ENCODE data around the gene IL1RAPL1. TPM values are rescaled to one million over a fixed set of nuclear protein-coding genes. Genes with fewer than 3 reads are reported as not detected.

Gene IL1RAPL1
- total RNA-seq, 4 donors from 2014 or later = 0.16 to 0.46 TPM; not detected in 2

GRCh38 chrX:29541038-29541437 is 953.8 kb downstream of the IL1RAPL1 start:
- ATAC-seq (no peak), DNase-seq (no peak)
- TF ChIP-seq POLR2A (IDR thresholded peaks at IDR 0.05) = no peak
- no peak for TF ChIP-seq CTCF (IDR thresholded peaks at IDR 0.05 in 4 of 5, conservative IDR thresholded peaks at IDR 0.05 in 1 of 5)

GRCh38 chrX:29542152-29542551 is 954.9 kb downstream of the IL1RAPL1 start:
- no peak for ATAC-seq

More at GRCh38 chrX:29541038-29541437, 953.8 kb downstream of the IL1RAPL1 start:
- H3K4me1 ChIP-seq = no peaks in the 10 kb centered on the region
- in situ Hi-C loops (cut with MboI; ENCODE audit: low sequenced_read_pairs in 4 of 4) = no loop called here
- no peaks in the 10 kb centered on the region for H3K27me3 ChIP-seq
- intact Hi-C loops (cut with DNase I; ENCODE audit: low total_unique reads) = no loop called here
- H3K9me3 ChIP-seq = no peaks in the 10 kb centered on the region
- no peaks in the 10 kb centered on the region for H3K36me3 ChIP-seq
- no peak overlapping the region for H3K4me3 ChIP-seq
- no peak overlapping the region for H3K27ac ChIP-seq

GRCh38 chrX:29545878-29546277 is 958.6 kb downstream of the IL1RAPL1 start:
- Histone ChIP-seq H3K27ac (no peak overlapping the region), H3K36me3 (no peaks in the 10 kb centered on the region), H3K4me3 (no peak overlapping the region), H3K9me3 (no peaks in the 10 kb centered on the region), H3K27me3 (no peaks in the 10 kb centered on the region), H3K4me1 (no peaks in the 10 kb centered on the region)
- intact Hi-C loops (cut with DNase I; ENCODE audit: low total_unique reads) (no loop called here), in situ Hi-C loops (cut with MboI; ENCODE audit: low sequenced_read_pairs in 4 of 4) (no loop called here)
- ATAC-seq (no peak), DNase-seq (no peak)
- TF ChIP-seq POLR2A (IDR thresholded peaks at IDR 0.05) = no peak
- TF ChIP-seq CTCF (IDR thresholded peaks at IDR 0.05 in 4 of 5, conservative IDR thresholded peaks at IDR 0.05 in 1 of 5) = no peak

More at GRCh38 chrX:29542152-29542551, 954.9 kb downstream of the IL1RAPL1 start:
- in situ Hi-C loops (cut with MboI; ENCODE audit: low sequenced_read_pairs in 4 of 4) = no loop called here
- no peaks in the 10 kb centered on the region for H3K4me1 ChIP-seq
- no peak for DNase-seq
- intact Hi-C loops (cut with DNase I; ENCODE audit: low total_unique reads) = no loop called here
- H3K4me3 ChIP-seq = no peak overlapping the region
- no peaks in the 10 kb centered on the region for H3K36me3 ChIP-seq
- H3K27ac ChIP-seq = no peak overlapping the region
- H3K9me3 ChIP-seq = no peaks in the 10 kb centered on the region
- TF ChIP-seq POLR2A (IDR thresholded peaks at IDR 0.05) (no peak), CTCF (IDR thresholded peaks at IDR 0.05 in 4 of 5, conservative IDR thresholded peaks at IDR 0.05 in 1 of 5) (no peak)
- no peaks in the 10 kb centered on the region for H3K27me3 ChIP-seq

- TF ChIP-seq POLR2A (IDR thresholded peaks at IDR 0.05) = no peak
- TF ChIP-seq CTCF (IDR thresholded peaks at IDR 0.05 in 4 of 5, conservative IDR thresholded peaks at IDR 0.05 in 1 of 5) = no peak
- ATAC-seq = no peak
- DNase-seq = no peak
- Histone ChIP-seq H3K27me3 (no peaks in the 10 kb centered on the region), H3K4me3 (no peak overlapping the region), H3K9me3 (no peaks in the 10 kb centered on the region), H3K27ac (no peak overlapping the region), H3K4me1 (no peaks in the 10 kb centered on the region), H3K36me3 (no peaks in the 10 kb centered on the region)
- intact Hi-C loops (cut with DNase I; ENCODE audit: low total_unique reads) = no loop called here
- in situ Hi-C loops (cut with MboI; ENCODE audit: low sequenced_read_pairs in 4 of 4) = no loop called here
Observed at GRCh38 chrX:29547877-29548276, 960.6 kb downstream of the IL1RAPL1 start.

GRCh38 chrX:29553542-29553941 is 966.3 kb downstream of the IL1RAPL1 start:
- TF ChIP-seq POLR2A (IDR thresholded peaks at IDR 0.05) = no peak
- no peak for TF ChIP-seq CTCF (IDR thresholded peaks at IDR 0.05 in 4 of 5, conservative IDR thresholded peaks at IDR 0.05 in 1 of 5)
- no peaks in the 10 kb centered on the region for H3K36me3 ChIP-seq
- H3K9me3 ChIP-seq = no peaks in the 10 kb centered on the region
- H3K4me3 ChIP-seq = no peak overlapping the region
- in situ Hi-C loops (cut with MboI; ENCODE audit: low sequenced_read_pairs in 4 of 4) (no loop called here), intact Hi-C loops (cut with DNase I; ENCODE audit: low total_unique reads) (no loop called here)
- no peak for DNase-seq
- no peak overlapping the region for H3K27ac ChIP-seq
- no peaks in the 10 kb centered on the region for H3K27me3 ChIP-seq
- H3K4me1 ChIP-seq = no peaks in the 10 kb centered on the region
- no peak for ATAC-seq

Measured in gastrocnemius medialis (tissue), 4 donors.